Activated CD4-positive, alpha-beta T cell treated with anti-CD3 and anti-CD28 coated beads, Interleukin-2, amount 50 U/mL, for 48 hours (primary cell): ENCODE data around the gene TNPO3.
A peak's percentile ranks its signal among the peaks of the same experiment; 100 is the strongest.

Source experiments
- DNase-seq, 2 experiments: peaks; one replicate each; pipeline ENCODE4 v3.0.0-alpha.2; 2020

The TNPO3 gene

GRCh38 chr7:128937271-128937646 lies 117.7 kb downstream of the TNPO3 start:
- DNase-seq: no peak

GRCh38 chr7:128936798-128937197 lies 118.1 kb downstream of the TNPO3 start:
- DNase-seq: no peak

GRCh38 chr7:128935342-128935730 lies 119.6 kb downstream of the TNPO3 start:
- no peak for DNase-seq

GRCh38 chr7:128934361-128935341 lies 120.3 kb downstream of the TNPO3 start:
- DNase-seq: no peak

- DNase-seq: peak; percentile 43 to 63
Measured at GRCh38 chr7:128933180-128933891, 121.6 kb downstream of the TNPO3 start.

- no peak for DNase-seq
Measured at GRCh38 chr7:128932862-128933179, 122.1 kb downstream of the TNPO3 start.

- no peak for DNase-seq
Measured at GRCh38 chr7:128931965-128932861, 122.7 kb downstream of the TNPO3 start.

- no peak for DNase-seq
Measured at GRCh38 chr7:128931190-128931798, 123.6 kb downstream of the TNPO3 start.

- DNase-seq: no peak
Measured at GRCh38 chr7:128928882-128929788, 125.8 kb downstream of the TNPO3 start.

- no peak for DNase-seq
Measured at GRCh38 chr7:128928159-128928813, 126.6 kb downstream of the TNPO3 start.

GRCh38 chr7:128924707-128925588 lies 130.0 kb downstream of the TNPO3 start:
- DNase-seq: no peak

- DNase-seq: no peak
Measured at GRCh38 chr7:128923411-128923800, 131.5 kb downstream of the TNPO3 start.

- no peak for DNase-seq
Measured at GRCh38 chr7:128922496-128923410, 132.2 kb downstream of the TNPO3 start.

- no peak for DNase-seq
Measured at GRCh38 chr7:128921866-128922440, 133.0 kb downstream of the TNPO3 start.

GRCh38 chr7:128920913-128921582 lies 133.9 kb downstream of the TNPO3 start:
- no peak for DNase-seq

GRCh38 chr7:128919881-128920799 lies 134.8 kb downstream of the TNPO3 start:
- DNase-seq: no peak

- DNase-seq: no peak
Measured at GRCh38 chr7:128919241-128919640, 135.7 kb downstream of the TNPO3 start.
